IMR-90 (cell line): ENCODE measurements around the gene LENEP. TPM values are rescaled to one million over a fixed set of nuclear protein-coding genes. Genes with fewer than 3 reads are reported as not detected.

Experiments
- ATAC-seq: fragments of 200-7000 bp; cut with Tn5 transposase; 2 replicates; pipeline ENCODE4 v1.9.1; 2020; ENCODE audit warnings: low read depth, mild to moderate bottlenecking, moderate library complexity
- BruUV-seq: library from RNA; stranded (reverse); fragments of 400-500 nt; replicated peaks from 2 replicates; lab custom pipeline; 2021; lab: Mats Ljungman, UMichigan
- CTCF ChIA-PET: fragments of 300-600 bp; formaldehyde crosslinking; extraction: SDS; loops from one replicate; lab custom pipeline; 2021; ENCODE audit warnings: antibody characterized with exemption; lab: Yijun Ruan, JAX
- POLR2A ChIA-PET: fragments of 300-600 bp; sonication (Branson Sonifier 250); formaldehyde crosslinking; loops from one replicate; lab custom pipeline; 2022; ENCODE audit warnings: antibody characterized with exemption; ENCODE audit not compliant: unreplicated experiment; lab: Charles Lee
- DNase-seq: peaks from one replicate; pipeline ENCODE4 v3.0.0; 2013
- H2AFZ ChIP-seq: replicated peaks from 2 replicates; pipeline ENCODE3; 2013; ENCODE audit warnings: low read length, mild to moderate bottlenecking; ENCODE audit not compliant: poor library complexity
- H2AK5ac ChIP-seq: 2 replicates; pipeline ENCODE4 v1.6.1; 2013; ENCODE audit warnings: low read depth, low read length, inconsistent platforms
- H2AK9ac ChIP-seq: replicated peaks from 2 replicates; pipeline ENCODE3; 2013; ENCODE audit warnings: mild to moderate bottlenecking, low read depth, low read length, moderate library complexity; ENCODE audit not compliant: poor library complexity
- H2BK120ac ChIP-seq: 2 replicates; pipeline ENCODE4 v1.6.1; 2013; ENCODE audit warnings: low read depth, low read length, inconsistent platforms
- H2BK15ac ChIP-seq: 3 replicates; pipeline ENCODE4 v1.6.1; 2013; ENCODE audit warnings: low read depth, low read length, inconsistent platforms
- H2BK20ac ChIP-seq: 2 replicates; pipeline ENCODE4 v1.6.1; 2013; ENCODE audit warnings: low read depth, mild to moderate bottlenecking, inconsistent platforms, low read length, moderate library complexity
- H2BK5ac ChIP-seq: 2 replicates; pipeline ENCODE4 v1.6.1; 2013; ENCODE audit warnings: mild to moderate bottlenecking, low read depth, low read length, inconsistent platforms; ENCODE audit not compliant: poor library complexity, severe bottlenecking
- H3K14ac ChIP-seq: replicated peaks from 2 replicates; pipeline ENCODE4 v1.6.1; 2013; ENCODE audit warnings: low read depth, low read length, inconsistent platforms
- H3K18ac ChIP-seq: 2 replicates; pipeline ENCODE4 v1.6.1; 2013; ENCODE audit warnings: low read depth, low read length, control low read depth
- H3K23ac ChIP-seq: 2 replicates; pipeline ENCODE4 v1.6.1; 2013; ENCODE audit warnings: low read depth, low read length, inconsistent platforms
- H3K27ac ChIP-seq: 2 replicates; pipeline ENCODE4 v1.5.1; 2013; ENCODE audit warnings: mild to moderate bottlenecking, control low read depth, low read length; ENCODE audit not compliant: insufficient read depth
- H3K27me3 ChIP-seq: 2 replicates; pipeline ENCODE4 v1.6.1; 2013; ENCODE audit warnings: low read length; ENCODE audit not compliant: control insufficient read depth, insufficient read depth
- H3K36me3 ChIP-seq: 2 replicates; pipeline ENCODE4 v1.6.1; 2013; ENCODE audit warnings: low read length, mixed read lengths; ENCODE audit not compliant: control insufficient read depth, insufficient read depth
- H3K4ac ChIP-seq: 2 replicates; pipeline ENCODE4 v1.6.1; 2013; ENCODE audit warnings: low read depth, low read length, inconsistent platforms
- H3K4me1 ChIP-seq: 2 replicates; pipeline ENCODE4 v1.6.1; 2013; ENCODE audit warnings: low read length, mixed read lengths; ENCODE audit not compliant: control insufficient read depth, insufficient read depth
- H3K4me2 ChIP-seq: 2 replicates; pipeline ENCODE4 v1.6.1; 2013; ENCODE audit warnings: low read depth, mild to moderate bottlenecking, control low read depth, low read length, moderate library complexity
- H3K4me3 ChIP-seq: 2 replicates; pipeline ENCODE4 v1.5.1; 2013; ENCODE audit warnings: low read depth, mild to moderate bottlenecking, control low read depth, low read length, moderate library complexity; ENCODE audit not compliant: insufficient read depth
- H3K56ac ChIP-seq: 2 replicates; pipeline ENCODE4 v1.6.1; 2013; ENCODE audit warnings: low read length, inconsistent platforms; ENCODE audit not compliant: insufficient read depth; ENCODE audit errors: extremely low read depth
- H3K79me1 ChIP-seq, 2 experiments: 2 replicates each; pipeline ENCODE4 v1.6.1; 2013; ENCODE audit warnings: low read length in 2 of 2, inconsistent platforms in 1 of 2, low read depth in 1 of 2
- H3K9ac ChIP-seq: 2 replicates; pipeline ENCODE4 v1.6.1; 2013; ENCODE audit warnings: low read depth, low read length, control low read depth
- H3K9me1 ChIP-seq: 2 replicates; pipeline ENCODE4 v1.6.1; 2013; ENCODE audit warnings: low read length, inconsistent platforms; ENCODE audit not compliant: insufficient read depth
- H3K9me3 ChIP-seq: 2 replicates; pipeline ENCODE4 v1.6.1; 2013; ENCODE audit warnings: low read length; ENCODE audit not compliant: control insufficient read depth, insufficient read depth
- H4K20me1 ChIP-seq: 2 replicates; pipeline ENCODE4 v1.6.1; 2013; ENCODE audit warnings: low read length, inconsistent platforms; ENCODE audit not compliant: insufficient read depth
- H4K5ac ChIP-seq: 2 replicates; pipeline ENCODE4 v1.6.1; 2013; ENCODE audit warnings: mild to moderate bottlenecking, low read depth, low read length, control low read depth
- H4K8ac ChIP-seq, 2 experiments: 2 replicates each; pipeline ENCODE4 v1.6.1; 2013; ENCODE audit warnings: low read depth in 2 of 2, low read length in 2 of 2, control low read depth in 1 of 2, inconsistent platforms in 1 of 2
- H4K91ac ChIP-seq: 2 replicates; pipeline ENCODE4 v1.6.1; 2013; ENCODE audit warnings: low read depth, low read length, inconsistent platforms; ENCODE audit not compliant: insufficient read depth
- BHLHE40 ChIP-seq: fragments of 150-350 bp; IDR thresholded peaks from 2 replicates; pipeline ENCODE4 v1.6.1; 2016; ENCODE audit warnings: mild to moderate bottlenecking, low read depth, low read length
- CEBPB ChIP-seq: IDR thresholded peaks from 2 replicates; pipeline ENCODE4 v1.6.1; 2012; ENCODE audit warnings: low read depth, low read length, improper control_type of control experiment
- CHD1 ChIP-seq: IDR thresholded peaks from 2 replicates; pipeline ENCODE4 v1.6.1; 2012; ENCODE audit warnings: low read depth, low read length, improper control_type of control experiment
- ELK1 ChIP-seq: fragments of 150-350 bp; IDR thresholded peaks from 2 replicates; pipeline ENCODE4 v1.6.1; 2016; ENCODE audit warnings: low read depth, mild to moderate bottlenecking, low read length, moderate library complexity, borderline replicate concordance
- FOS ChIP-seq: fragments of 150-350 bp; IDR thresholded peaks from 2 replicates; pipeline ENCODE4 v1.6.1; 2016; ENCODE audit warnings: low read depth, low read length
- RCOR1 ChIP-seq: IDR thresholded peaks from 2 replicates; pipeline ENCODE4 v1.6.1; 2012; ENCODE audit warnings: mild to moderate bottlenecking, low read length, improper control_type of control experiment; ENCODE audit not compliant: insufficient replicate concordance
- RFX5 ChIP-seq: IDR thresholded peaks from 2 replicates; pipeline ENCODE4 v1.8.0; 2012; ENCODE audit warnings: low read depth, mild to moderate bottlenecking, low read length, moderate library complexity
- SMC3 ChIP-seq: fragments of 150-350 bp; IDR thresholded peaks from 2 replicates; pipeline ENCODE4 v1.6.1; 2016; ENCODE audit warnings: low read depth, mild to moderate bottlenecking, antibody characterized with exemption, low read length, moderate library complexity
- USF2 ChIP-seq: fragments of 150-350 bp; IDR thresholded peaks from 2 replicates; pipeline ENCODE4 v1.6.1; 2017; ENCODE audit warnings: mild to moderate bottlenecking, antibody characterized with exemption, low read length, low read depth
- WGBS, 2 experiments: methylation state at CpG; one replicate each; pipeline versions ENCODE4 v1.1.5 to v1.1.7; 2013; ENCODE audit warnings: missing lambda C conversion rate in 2 of 2; ENCODE audit not compliant: insufficient read length in 1 of 2; ENCODE audit errors: extremely low coverage in 2 of 2; 5-methylcytosine and 5-hydroxymethylcytosine counted together
- dilution Hi-C: fragments of 300-500 bp; cut with HindIII; formaldehyde crosslinking; loops from one replicate; pipeline ENCODE4 v1.14.3; 2018; ENCODE audit warnings: low sequenced_read_pairs; ENCODE audit not compliant: unreplicated experiment
- in situ Hi-C: fragments of 300-500 bp; cut with MboI; formaldehyde crosslinking; loops from 3 replicates; pipeline ENCODE4 v1.14.3; 2019; ENCODE audit warnings: low sequenced_read_pairs, inconsistent platforms, mixed read lengths
- intact Hi-C: fragments of 100-400 bp; cut with micrococcal nuclease; formaldehyde crosslinking; loops from 2 replicates; pipeline ENCODE4 v1.10.0; 2022
- polyA plus RNA-seq, 3 experiments: library from polyadenylated mRNA; depleted of rRNA; stranded (reverse); fragments of >200 nt; gene quantifications; 2 replicates each; pipeline ENCODE4 v1.2.3, GENCODE V29; 2012; ENCODE audit warnings: low replicate concordance in 1 of 3
- total RNA-seq: library from RNA; depleted of rRNA; stranded (reverse); fragments of >200 nt; gene quantifications from 2 replicates; pipeline ENCODE4 v1.2.3, GENCODE V29; 2012
- TF ChIP-seq, protein P1 (sequence below): conservative IDR thresholded peaks from 2 replicates; pipeline ENCODE4 v1.5.1; 2012; ENCODE audit warnings: mild to moderate bottlenecking, low read depth, low read length, improper control_type of control experiment

LENEP gene
- total and polyA plus RNA-seq, 2 of the 4 experiments (the other 2 are of a cell fraction): not detected

GRCh38 chr1:154996966-154997701 lies 3.7 kb downstream of the LENEP start (continued):
- no peak for TF ChIP-seq FOS

DNA sequence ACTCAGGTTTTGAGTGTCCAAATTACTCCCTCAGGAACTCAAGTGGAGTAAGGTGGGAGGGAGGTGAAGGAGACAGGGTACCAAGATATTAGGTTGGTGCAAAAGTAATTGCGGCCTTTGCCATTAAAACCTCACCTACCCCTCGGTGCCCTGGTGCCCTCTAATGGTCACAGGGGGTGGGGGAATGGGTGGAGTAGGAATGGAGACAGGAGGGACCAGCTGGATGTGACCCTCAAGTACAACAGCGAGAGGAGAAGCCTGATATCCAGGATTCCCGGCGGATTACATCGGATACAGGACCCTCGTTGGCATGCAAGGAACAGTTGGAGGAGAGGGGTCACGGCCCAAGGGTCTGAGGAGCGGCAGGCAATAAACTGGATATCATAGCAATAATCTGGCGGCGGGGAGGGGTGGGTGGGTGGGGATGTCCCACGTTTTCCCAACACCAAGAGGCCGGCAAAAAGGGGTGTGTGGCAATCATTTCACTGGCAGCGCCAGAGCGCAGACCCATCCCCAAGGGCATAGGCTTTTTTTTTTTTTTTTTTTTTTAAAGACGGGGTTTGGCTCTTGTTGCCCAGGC lies 4.9 kb downstream of the LENEP start:
- H3K9me1 ChIP-seq: no peaks in the 10 kb centered on the region; the same call in 1 of the 2 replicates
- no peak overlapping the region for H2BK120ac ChIP-seq
- TF ChIP-seq ELK1 (no peak), CEBPB (no peak), BHLHE40 (no peak), SMC3 (no peak), CHD1 (no peak), RCOR1 (no peak), RFX5 (no peak), USF2 (no peak)
- TF ChIP-seq, protein P1, sequence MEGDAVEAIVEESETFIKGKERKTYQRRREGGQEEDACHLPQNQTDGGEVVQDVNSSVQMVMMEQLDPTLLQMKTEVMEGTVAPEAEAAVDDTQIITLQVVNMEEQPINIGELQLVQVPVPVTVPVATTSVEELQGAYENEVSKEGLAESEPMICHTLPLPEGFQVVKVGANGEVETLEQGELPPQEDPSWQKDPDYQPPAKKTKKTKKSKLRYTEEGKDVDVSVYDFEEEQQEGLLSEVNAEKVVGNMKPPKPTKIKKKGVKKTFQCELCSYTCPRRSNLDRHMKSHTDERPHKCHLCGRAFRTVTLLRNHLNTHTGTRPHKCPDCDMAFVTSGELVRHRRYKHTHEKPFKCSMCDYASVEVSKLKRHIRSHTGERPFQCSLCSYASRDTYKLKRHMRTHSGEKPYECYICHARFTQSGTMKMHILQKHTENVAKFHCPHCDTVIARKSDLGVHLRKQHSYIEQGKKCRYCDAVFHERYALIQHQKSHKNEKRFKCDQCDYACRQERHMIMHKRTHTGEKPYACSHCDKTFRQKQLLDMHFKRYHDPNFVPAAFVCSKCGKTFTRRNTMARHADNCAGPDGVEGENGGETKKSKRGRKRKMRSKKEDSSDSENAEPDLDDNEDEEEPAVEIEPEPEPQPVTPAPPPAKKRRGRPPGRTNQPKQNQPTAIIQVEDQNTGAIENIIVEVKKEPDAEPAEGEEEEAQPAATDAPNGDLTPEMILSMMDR: no peak
- peaks cover 13% of the 10 kb centered on the region for H3K4me1 ChIP-seq
- H3K36me3 ChIP-seq: no peaks in the 10 kb centered on the region
- H4K20me1 ChIP-seq: no peaks in the 10 kb centered on the region
- peak overlapping the region; percentile 20 for H2AK5ac ChIP-seq
- in situ Hi-C loops (no loop called here), dilution Hi-C loops (no loop called here), intact Hi-C loops (loop anchor here (2.0 kb wide), 1 partner anchor 37 kb away; the partner anchor contains the start of gene PYGO2)
- no peak overlapping the region for H2BK5ac ChIP-seq
- H4K91ac ChIP-seq: no peak overlapping the region
- H3K4me2 ChIP-seq: no peak overlapping the region
- H2BK15ac ChIP-seq: no peak overlapping the region
- no peak for ATAC-seq
- H4K5ac ChIP-seq: no peak overlapping the region
- no peak overlapping the region for H2BK20ac ChIP-seq
- ChIA-PET CTCF (interaction anchor here (1.1 to 2.1 kb wide), 8 partner anchors 21 to 517 kb away, joined by 3 to 11 read pairs (median 4); partner anchors contain the start of genes PBXIP1, PYGO2 and SHC1), POLR2A (no interaction called here)
- no peak overlapping the region for H3K4ac ChIP-seq
- no peak overlapping the region for H3K23ac ChIP-seq
- no peak overlapping the region for H3K56ac ChIP-seq
- H3K4me3 ChIP-seq: no peak overlapping the region
- no peak overlapping the region for H4K8ac ChIP-seq
- WGBS, 2 experiments: 93% methylated on average over 3 of the region's 16 CpGs; no CpG with 5 or more reads in 1 of the 2 experiments
- no peak overlapping the region for H3K18ac ChIP-seq
- no peak overlapping the region for H2AFZ ChIP-seq
- H3K27ac ChIP-seq: no peak overlapping the region
- H3K9me3 ChIP-seq: no peaks in the 10 kb centered on the region
- no peaks in the 10 kb centered on the region for H3K27me3 ChIP-seq
- no peak overlapping the region for H3K9ac ChIP-seq
- H3K79me1 ChIP-seq: peaks cover 6 to 25% of the 10 kb centered on the region in 2 experiments; a peak in 3 of 4 replicates
- no TSS peak for BruUV-seq
- no peak overlapping the region for H3K14ac ChIP-seq
- H2AK9ac ChIP-seq: peak overlapping the region; percentile 37
- DNase-seq: no peak
